SK-N-SH treated with all-trans-retinoic acid at 6 μM for 48 hours (cell line): ENCODE results near the gene OCRL.

Source experiments
- ARNTL ChIP-seq: fragments of 450-650 bp; formaldehyde crosslinking; IDR thresholded peaks from 2 replicates; pipeline ENCODE4 v1.5.0; 2020; ENCODE audit warnings: low read depth, mild to moderate bottlenecking, moderate library complexity, borderline replicate concordance
- BACH2 ChIP-seq: fragments of 250-450 bp; sonication (Bioruptor Pico); IDR thresholded peaks from 2 replicates; pipeline ENCODE4 v1.9.0; 2021; ENCODE audit warnings: mild to moderate bottlenecking, borderline replicate concordance
- GLIS3 ChIP-seq: fragments of 250-450 bp; sonication (Bioruptor Pico); IDR thresholded peaks from 2 replicates; pipeline ENCODE4 v1.5.0; 2020; ENCODE audit warnings: mild to moderate bottlenecking, moderate library complexity
- OSR1 ChIP-seq: fragments of 250-450 bp; sonication (Bioruptor Pico); IDR thresholded peaks from 2 replicates; pipeline ENCODE4 v1.8.0; 2022; ENCODE audit warnings: moderate library complexity, mild to moderate bottlenecking, inconsistent platforms
- SNAI2 ChIP-seq: fragments of 250-450 bp; sonication (Bioruptor Pico); IDR thresholded peaks from 2 replicates; pipeline ENCODE4 v1.5.0; 2020; ENCODE audit warnings: mild to moderate bottlenecking, moderate library complexity
- TCF4 ChIP-seq: fragments of 250-450 bp; sonication (Bioruptor Pico); IDR thresholded peaks from 2 replicates; pipeline ENCODE4 v1.8.0; 2021; ENCODE audit warnings: mild to moderate bottlenecking, moderate library complexity, borderline replicate concordance
- ZFP3 ChIP-seq: fragments of 250-450 bp; sonication (Bioruptor Pico); IDR thresholded peaks from 2 replicates; pipeline ENCODE4 v1.5.0; 2020; ENCODE audit warnings: mild to moderate bottlenecking, moderate library complexity
- ZNF565 ChIP-seq: fragments of 450-650 bp; formaldehyde crosslinking; conservative IDR thresholded peaks from 2 replicates; pipeline ENCODE4 v1.5.0; 2020; ENCODE audit warnings: low read depth, mild to moderate bottlenecking, moderate library complexity
- TF ChIP-seq, protein P1 (sequence below): fragments of 250-450 bp; sonication (Bioruptor Pico); IDR thresholded peaks from 2 replicates; pipeline ENCODE4 v1.8.0; 2020; ENCODE audit warnings: mild to moderate bottlenecking, moderate library complexity, borderline replicate concordance
- TF ChIP-seq, protein P2 (sequence below): fragments of 250-450 bp; sonication (Bioruptor Pico); IDR thresholded peaks from 2 replicates; pipeline ENCODE4 v1.5.0; 2020; ENCODE audit warnings: mild to moderate bottlenecking, moderate library complexity

DNA sequence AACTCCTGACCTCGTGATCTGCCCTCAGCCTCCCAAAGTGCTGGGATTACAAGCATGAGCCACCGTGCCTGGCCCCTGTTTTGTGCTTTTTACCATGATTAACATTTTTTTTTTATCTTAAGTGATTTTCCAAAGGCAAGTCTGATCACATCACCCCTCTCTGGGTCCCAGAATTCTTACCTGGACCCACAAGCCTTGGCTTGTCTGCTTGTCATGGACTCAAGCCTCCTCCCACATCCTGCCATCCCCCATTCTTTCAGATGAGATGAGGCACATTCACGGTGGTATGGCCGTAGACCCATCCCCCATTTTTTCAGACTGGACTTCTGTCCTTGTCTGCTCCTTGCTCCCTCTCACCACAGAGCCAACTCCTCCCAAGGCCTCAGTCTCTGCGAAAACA lies 59.4 kb downstream of the OCRL start:
- TF ChIP-seq, protein P1, sequence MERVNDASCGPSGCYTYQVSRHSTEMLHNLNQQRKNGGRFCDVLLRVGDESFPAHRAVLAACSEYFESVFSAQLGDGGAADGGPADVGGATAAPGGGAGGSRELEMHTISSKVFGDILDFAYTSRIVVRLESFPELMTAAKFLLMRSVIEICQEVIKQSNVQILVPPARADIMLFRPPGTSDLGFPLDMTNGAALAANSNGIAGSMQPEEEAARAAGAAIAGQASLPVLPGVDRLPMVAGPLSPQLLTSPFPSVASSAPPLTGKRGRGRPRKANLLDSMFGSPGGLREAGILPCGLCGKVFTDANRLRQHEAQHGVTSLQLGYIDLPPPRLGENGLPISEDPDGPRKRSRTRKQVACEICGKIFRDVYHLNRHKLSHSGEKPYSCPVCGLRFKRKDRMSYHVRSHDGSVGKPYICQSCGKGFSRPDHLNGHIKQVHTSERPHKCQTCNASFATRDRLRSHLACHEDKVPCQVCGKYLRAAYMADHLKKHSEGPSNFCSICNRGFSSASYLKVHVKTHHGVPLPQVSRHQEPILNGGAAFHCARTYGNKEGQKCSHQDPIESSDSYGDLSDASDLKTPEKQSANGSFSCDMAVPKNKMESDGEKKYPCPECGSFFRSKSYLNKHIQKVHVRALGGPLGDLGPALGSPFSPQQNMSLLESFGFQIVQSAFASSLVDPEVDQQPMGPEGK (CRISPR knock-in tag) = no peak
- no peak for TF ChIP-seq BACH2 (CRISPR knock-in tag)
- TF ChIP-seq SNAI2 (CRISPR knock-in tag) = no peak
- TF ChIP-seq ZNF565 (CRISPR knock-in tag) = no peak
- TF ChIP-seq ZFP3 = no peak
- TF ChIP-seq, protein P2, sequence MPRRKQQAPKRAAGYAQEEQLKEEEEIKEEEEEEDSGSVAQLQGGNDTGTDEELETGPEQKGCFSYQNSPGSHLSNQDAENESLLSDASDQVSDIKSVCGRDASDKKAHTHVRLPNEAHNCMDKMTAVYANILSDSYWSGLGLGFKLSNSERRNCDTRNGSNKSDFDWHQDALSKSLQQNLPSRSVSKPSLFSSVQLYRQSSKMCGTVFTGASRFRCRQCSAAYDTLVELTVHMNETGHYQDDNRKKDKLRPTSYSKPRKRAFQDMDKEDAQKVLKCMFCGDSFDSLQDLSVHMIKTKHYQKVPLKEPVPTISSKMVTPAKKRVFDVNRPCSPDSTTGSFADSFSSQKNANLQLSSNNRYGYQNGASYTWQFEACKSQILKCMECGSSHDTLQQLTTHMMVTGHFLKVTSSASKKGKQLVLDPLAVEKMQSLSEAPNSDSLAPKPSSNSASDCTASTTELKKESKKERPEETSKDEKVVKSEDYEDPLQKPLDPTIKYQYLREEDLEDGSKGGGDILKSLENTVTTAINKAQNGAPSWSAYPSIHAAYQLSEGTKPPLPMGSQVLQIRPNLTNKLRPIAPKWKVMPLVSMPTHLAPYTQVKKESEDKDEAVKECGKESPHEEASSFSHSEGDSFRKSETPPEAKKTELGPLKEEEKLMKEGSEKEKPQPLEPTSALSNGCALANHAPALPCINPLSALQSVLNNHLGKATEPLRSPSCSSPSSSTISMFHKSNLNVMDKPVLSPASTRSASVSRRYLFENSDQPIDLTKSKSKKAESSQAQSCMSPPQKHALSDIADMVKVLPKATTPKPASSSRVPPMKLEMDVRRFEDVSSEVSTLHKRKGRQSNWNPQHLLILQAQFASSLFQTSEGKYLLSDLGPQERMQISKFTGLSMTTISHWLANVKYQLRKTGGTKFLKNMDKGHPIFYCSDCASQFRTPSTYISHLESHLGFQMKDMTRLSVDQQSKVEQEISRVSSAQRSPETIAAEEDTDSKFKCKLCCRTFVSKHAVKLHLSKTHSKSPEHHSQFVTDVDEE (CRISPR knock-in tag) = no peak
- no peak for TF ChIP-seq ARNTL (CRISPR knock-in tag)
- no peak for TF ChIP-seq OSR1 (CRISPR knock-in tag)
- TF ChIP-seq TCF4 (CRISPR knock-in tag) = no peak
- no peak for TF ChIP-seq GLIS3 (CRISPR knock-in tag)
